ENCODE data around the gene FOSL2.

FOSL2 gene

DNA sequence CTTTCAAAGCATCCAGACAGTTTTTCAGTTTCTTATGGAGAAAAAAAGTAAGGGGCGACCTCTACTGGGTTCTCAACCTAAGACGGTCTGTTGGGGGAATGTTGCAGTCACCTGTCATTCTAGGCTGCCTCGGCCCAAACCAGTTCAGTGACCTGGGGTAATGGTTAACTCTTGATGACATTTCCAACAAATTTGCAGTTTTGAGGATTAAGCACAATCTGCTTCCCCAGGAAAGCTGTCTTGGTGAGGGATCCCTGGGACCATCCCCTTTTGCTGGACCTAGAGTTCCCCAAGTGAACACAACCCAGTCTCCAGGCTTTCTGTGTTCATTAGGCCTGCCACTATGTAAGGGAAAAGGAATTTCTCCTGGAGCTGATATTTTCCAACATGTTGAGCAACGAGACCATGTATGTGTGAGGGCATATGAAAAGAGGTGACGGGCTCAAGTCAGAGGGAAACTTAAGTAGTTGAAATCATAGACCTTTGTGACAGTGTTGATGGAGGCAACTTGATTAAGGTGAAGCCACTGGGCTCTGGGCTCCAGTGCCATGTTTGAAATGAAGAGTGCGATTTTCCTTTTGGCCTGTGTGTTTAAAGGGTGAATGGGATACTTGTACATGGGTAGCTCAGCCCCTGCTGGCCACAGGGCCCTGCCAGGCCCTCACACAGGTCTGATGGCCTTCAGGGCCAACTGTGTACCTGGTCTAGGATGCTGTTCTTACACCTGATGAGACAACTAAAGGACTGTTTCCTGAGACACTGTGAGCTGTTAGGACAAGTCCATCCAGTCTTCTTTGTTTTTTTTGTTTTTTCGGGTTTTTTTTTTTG is 27.0 kb downstream of the FOSL2 start:
- Histone ChIP-seq H3K27me3 (ENCODE audit: control insufficient read depth in 2 of 2, insufficient read depth in 2 of 2, low read length in 2 of 2) (no peaks in the 10 kb centered on the region), H3K27ac (ENCODE audit: low read depth in 2 of 2, low read length in 2 of 2) (no peak overlapping the region), H3K9ac (ENCODE audit: low read depth in 1 of 2, low read length in 2 of 2) (no peak overlapping the region), H3K9me3 (ENCODE audit: control insufficient read depth in 2 of 2, low read length in 2 of 2) (no peaks in the 10 kb centered on the region), H3K36me3 (ENCODE audit: control insufficient read depth in 2 of 2, insufficient read depth in 2 of 2, low read length in 2 of 2) (peaks cover 13 to 24% of the 10 kb centered on the region in 2 donors), H3K4me1 (ENCODE audit: control insufficient read depth in 2 of 2, insufficient read depth in 2 of 2, low read length in 2 of 2) (peaks cover 10 to 18% of the 10 kb centered on the region in 2 donors), H3K4me3 (ENCODE audit: low read length in 2 of 2) (no peak overlapping the region)

- Histone ChIP-seq H3K4me1 (ENCODE audit: control insufficient read depth in 2 of 2, insufficient read depth in 2 of 2, low read length in 2 of 2) (peaks cover 10 to 14% of the 10 kb centered on the region in 2 donors), H3K9me3 (ENCODE audit: control insufficient read depth in 2 of 2, low read length in 2 of 2) (no peaks in the 10 kb centered on the region), H3K4me3 (ENCODE audit: low read length in 2 of 2) (no peak overlapping the region), H3K36me3 (ENCODE audit: control insufficient read depth in 2 of 2, insufficient read depth in 2 of 2, low read length in 2 of 2) (peaks cover 4 to 13% of the 10 kb centered on the region in 2 donors), H3K27me3 (ENCODE audit: control insufficient read depth in 2 of 2, insufficient read depth in 2 of 2, low read length in 2 of 2) (no peaks in the 10 kb centered on the region), H3K9ac (ENCODE audit: low read depth in 1 of 2, low read length in 2 of 2) (no peak overlapping the region), H3K27ac (ENCODE audit: low read depth in 2 of 2, low read length in 2 of 2) (no peak overlapping the region)
Measured at GRCh38 chr2:28420722-28421121, 28.1 kb downstream of the FOSL2 start.

DNA sequence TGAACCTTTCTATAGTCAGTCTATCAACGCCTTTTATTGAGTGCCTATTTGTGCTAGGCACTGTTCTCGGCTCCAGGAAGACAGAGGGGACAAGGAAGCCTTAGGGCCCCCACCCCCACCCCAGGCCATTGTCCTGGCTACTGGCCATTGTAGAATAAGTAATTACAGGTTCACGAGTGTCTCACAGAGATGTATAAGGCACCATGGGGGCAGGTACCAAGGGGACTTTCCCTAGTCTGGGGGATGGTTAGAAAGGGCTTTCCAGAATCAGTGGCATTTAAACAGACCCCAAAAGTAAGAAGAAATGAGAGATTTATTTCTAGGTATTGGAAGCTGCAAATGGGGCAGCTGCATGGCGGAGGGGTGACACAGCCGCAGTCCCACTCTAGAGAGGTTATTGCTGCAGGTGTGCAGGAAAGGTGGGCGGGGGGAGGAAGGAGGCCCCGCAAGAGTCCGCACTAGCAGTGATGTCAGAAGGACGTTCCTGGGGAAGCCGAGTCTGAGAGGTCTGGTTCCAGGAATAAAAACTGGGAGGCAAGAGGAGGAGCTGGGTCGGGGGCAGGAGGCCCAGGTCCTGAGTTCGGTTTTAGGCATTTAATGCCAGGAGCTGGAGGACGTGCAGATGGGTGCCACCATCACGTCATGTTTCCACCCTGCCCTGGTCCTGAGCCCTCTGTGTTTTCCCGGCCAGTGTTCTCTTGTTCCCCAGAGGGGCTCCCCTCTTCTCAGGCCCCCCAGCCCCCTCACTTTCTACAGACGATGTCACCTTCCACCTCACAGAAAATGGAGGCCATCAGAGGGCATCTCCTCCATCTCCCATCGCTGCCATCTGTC is 30.5 kb downstream of the FOSL2 start:
- H3K4me3 ChIP-seq (ENCODE audit: low read length in 2 of 2), result peak overlapping the region in 1 of 2 donors; percentile 34
- peaks cover 0 to 7% of the 10 kb centered on the region in 2 donors for H3K36me3 ChIP-seq (ENCODE audit: control insufficient read depth in 2 of 2, insufficient read depth in 2 of 2, low read length in 2 of 2)
- no peaks in the 10 kb centered on the region for H3K27me3 ChIP-seq (ENCODE audit: control insufficient read depth in 2 of 2, insufficient read depth in 2 of 2, low read length in 2 of 2)
- H3K9me3 ChIP-seq (ENCODE audit: control insufficient read depth in 2 of 2, low read length in 2 of 2), result no peaks in the 10 kb centered on the region
- peaks cover 10 to 14% of the 10 kb centered on the region in 2 donors for H3K4me1 ChIP-seq (ENCODE audit: control insufficient read depth in 2 of 2, insufficient read depth in 2 of 2, low read length in 2 of 2)
- H3K9ac ChIP-seq (ENCODE audit: low read depth in 1 of 2, low read length in 2 of 2), result no peak overlapping the region
- H3K27ac ChIP-seq (ENCODE audit: low read depth in 2 of 2, low read length in 2 of 2), result peak overlapping the region; percentile 38 to 58

- H3K27ac ChIP-seq (ENCODE audit: low read depth in 2 of 2, low read length in 2 of 2), result peak overlapping the region; percentile 38 to 58
- peak overlapping the region in 1 of 2 donors; percentile 34 for H3K4me3 ChIP-seq (ENCODE audit: low read length in 2 of 2)
- H3K9ac ChIP-seq (ENCODE audit: low read depth in 1 of 2, low read length in 2 of 2), result peak overlapping the region in 1 of 2 donors; percentile 54
- H3K36me3 ChIP-seq (ENCODE audit: control insufficient read depth in 2 of 2, insufficient read depth in 2 of 2, low read length in 2 of 2), result peaks cover 0 to 4% of the 10 kb centered on the region in 2 donors
- H3K27me3 ChIP-seq (ENCODE audit: control insufficient read depth in 2 of 2, insufficient read depth in 2 of 2, low read length in 2 of 2), result no peaks in the 10 kb centered on the region
- H3K9me3 ChIP-seq (ENCODE audit: control insufficient read depth in 2 of 2, low read length in 2 of 2), result no peaks in the 10 kb centered on the region
- peaks cover 10 to 14% of the 10 kb centered on the region in 2 donors for H3K4me1 ChIP-seq (ENCODE audit: control insufficient read depth in 2 of 2, insufficient read depth in 2 of 2, low read length in 2 of 2)
Measured at GRCh38 chr2:28423856-28424605, 31.4 kb downstream of the FOSL2 start.

GRCh38 chr2:28424799-28425463 is 32.3 kb downstream of the FOSL2 start:
- no peak overlapping the region for H3K27ac ChIP-seq (ENCODE audit: low read depth in 2 of 2, low read length in 2 of 2)
- H3K36me3 ChIP-seq (ENCODE audit: control insufficient read depth in 2 of 2, insufficient read depth in 2 of 2, low read length in 2 of 2), result peaks cover 0 to under 1% of the 10 kb centered on the region in 2 donors
- H3K4me1 ChIP-seq (ENCODE audit: control insufficient read depth in 2 of 2, insufficient read depth in 2 of 2, low read length in 2 of 2), result peaks cover 10 to 14% of the 10 kb centered on the region in 2 donors
- no peaks in the 10 kb centered on the region for H3K27me3 ChIP-seq (ENCODE audit: control insufficient read depth in 2 of 2, insufficient read depth in 2 of 2, low read length in 2 of 2)
- H3K9me3 ChIP-seq (ENCODE audit: control insufficient read depth in 2 of 2, low read length in 2 of 2), result no peaks in the 10 kb centered on the region
- no peak overlapping the region for H3K9ac ChIP-seq (ENCODE audit: low read depth in 1 of 2, low read length in 2 of 2)
- no peak overlapping the region for H3K4me3 ChIP-seq (ENCODE audit: low read length in 2 of 2)

GRCh38 chr2:28425464-28425835 is 32.8 kb downstream of the FOSL2 start:
- Histone ChIP-seq H3K27ac (ENCODE audit: low read depth in 2 of 2, low read length in 2 of 2) (no peak overlapping the region), H3K27me3 (ENCODE audit: control insufficient read depth in 2 of 2, insufficient read depth in 2 of 2, low read length in 2 of 2) (no peaks in the 10 kb centered on the region)

DNA sequence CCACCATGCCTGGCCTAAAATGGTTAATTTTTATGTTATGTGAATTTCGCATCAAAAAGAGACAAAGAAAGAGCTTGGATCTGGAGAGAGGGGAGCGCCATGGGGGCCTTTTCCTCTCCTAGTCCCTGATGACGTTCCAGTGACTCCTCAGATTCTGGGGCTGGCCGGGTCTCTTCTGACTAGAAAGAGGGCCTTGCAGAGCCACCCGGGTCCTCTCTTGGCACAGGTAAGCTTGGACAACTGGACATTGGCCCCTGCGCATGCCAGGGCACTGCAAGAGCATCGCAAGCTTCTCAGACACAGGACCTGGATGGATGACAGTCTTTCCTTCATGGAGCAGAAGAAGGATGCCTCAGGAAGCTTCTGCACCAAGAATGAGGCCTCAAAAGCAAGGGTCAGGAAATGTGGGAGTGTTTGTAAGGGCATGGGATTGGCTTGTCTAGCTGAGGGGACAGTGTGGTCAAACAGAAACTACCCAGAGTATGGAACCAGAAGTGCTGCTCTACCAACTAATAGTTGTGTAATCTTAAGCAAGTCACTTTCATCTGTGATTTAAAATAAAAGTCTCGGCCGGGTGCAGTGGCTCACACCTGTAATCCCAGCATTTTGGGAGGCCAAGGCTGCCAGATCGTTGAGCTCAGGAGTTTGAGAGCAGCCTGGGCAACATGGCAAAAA is 35.2 kb downstream of the FOSL2 start:
- Histone ChIP-seq H3K4me3 (ENCODE audit: low read length in 2 of 2) (no peak overlapping the region), H3K27ac (ENCODE audit: low read depth in 2 of 2, low read length in 2 of 2) (no peak overlapping the region), H3K4me1 (ENCODE audit: control insufficient read depth in 2 of 2, insufficient read depth in 2 of 2, low read length in 2 of 2) (peaks cover 10 to 14% of the 10 kb centered on the region in 2 donors), H3K9me3 (ENCODE audit: control insufficient read depth in 2 of 2, low read length in 2 of 2) (no peaks in the 10 kb centered on the region), H3K36me3 (ENCODE audit: control insufficient read depth in 2 of 2, insufficient read depth in 2 of 2, low read length in 2 of 2) (no peaks in the 10 kb centered on the region), H3K9ac (ENCODE audit: low read depth in 1 of 2, low read length in 2 of 2) (no peak overlapping the region), H3K27me3 (ENCODE audit: control insufficient read depth in 2 of 2, insufficient read depth in 2 of 2, low read length in 2 of 2) (no peaks in the 10 kb centered on the region)

More at GRCh38 chr2:28425464-28425835, 32.8 kb downstream of the FOSL2 start:
- no peak overlapping the region for H3K4me3 ChIP-seq (ENCODE audit: low read length in 2 of 2)
- H3K4me1 ChIP-seq (ENCODE audit: control insufficient read depth in 2 of 2, insufficient read depth in 2 of 2, low read length in 2 of 2), result peaks cover 10 to 14% of the 10 kb centered on the region in 2 donors
- H3K36me3 ChIP-seq (ENCODE audit: control insufficient read depth in 2 of 2, insufficient read depth in 2 of 2, low read length in 2 of 2), result no peaks in the 10 kb centered on the region
- H3K9me3 ChIP-seq (ENCODE audit: control insufficient read depth in 2 of 2, low read length in 2 of 2), result no peaks in the 10 kb centered on the region
- no peak overlapping the region for H3K9ac ChIP-seq (ENCODE audit: low read depth in 1 of 2, low read length in 2 of 2)

GRCh38 chr2:28428486-28428885 is 35.8 kb downstream of the FOSL2 start:
- Histone ChIP-seq H3K4me1 (ENCODE audit: control insufficient read depth in 2 of 2, insufficient read depth in 2 of 2, low read length in 2 of 2) (peaks cover 9 to 11% of the 10 kb centered on the region in 2 donors), H3K9me3 (ENCODE audit: control insufficient read depth in 2 of 2, low read length in 2 of 2) (peaks cover 0 to 3% of the 10 kb centered on the region in 2 donors), H3K9ac (ENCODE audit: low read depth in 1 of 2, low read length in 2 of 2) (no peak overlapping the region), H3K27ac (ENCODE audit: low read depth in 2 of 2, low read length in 2 of 2) (no peak overlapping the region), H3K4me3 (ENCODE audit: low read length in 2 of 2) (no peak overlapping the region), H3K36me3 (ENCODE audit: control insufficient read depth in 2 of 2, insufficient read depth in 2 of 2, low read length in 2 of 2) (no peaks in the 10 kb centered on the region), H3K27me3 (ENCODE audit: control insufficient read depth in 2 of 2, insufficient read depth in 2 of 2, low read length in 2 of 2) (no peaks in the 10 kb centered on the region)

All from mucosa of rectum (tissue), 2 donors.